NCI-H526 (cell line): ENCODE data around the gene MITF.
"Not testable (repeated sequence)": the region's sequence is repeated elsewhere in the genome, so short reads cannot be mapped to it uniquely, and the experiment has no call there.

Experiments
- DNase-seq, 2 experiments: peaks; one replicate each; lab custom pipeline; 2025; lab: John Stamatoyannopoulos, UW

The MITF gene

GRCh38 chr3:69791106-69791505 lies 51.8 kb downstream of the MITF start:
- no peak for DNase-seq

GRCh38 chr3:69791919-69792399 lies 52.7 kb downstream of the MITF start:
- DNase-seq, result peak in 1 of 2 experiments; percentile 1

DNA sequence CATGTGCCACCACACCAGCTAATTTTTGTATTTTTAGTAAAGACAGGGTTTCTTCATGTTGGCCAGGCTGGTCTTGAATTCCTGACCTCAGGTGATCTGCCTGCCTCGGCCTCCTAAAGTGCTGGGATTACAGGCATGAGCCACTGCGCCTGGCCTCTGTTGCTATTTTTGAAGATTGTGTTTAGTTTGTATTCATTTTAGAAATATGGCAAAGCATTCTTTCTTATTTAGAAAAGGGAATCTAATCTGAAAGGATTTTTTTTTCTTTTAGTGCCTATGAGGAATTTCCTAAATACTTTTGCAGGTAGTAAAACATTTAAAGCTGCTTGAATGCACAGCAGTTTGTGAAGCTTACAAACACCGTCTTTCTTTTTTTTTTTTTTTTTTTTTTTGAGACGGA lies 56.9 kb downstream of the MITF start:
- not testable (repeated sequence) for DNase-seq

- DNase-seq, result no peak
Observed at GRCh38 chr3:69803681-69804270, 64.5 kb downstream of the MITF start.

DNA sequence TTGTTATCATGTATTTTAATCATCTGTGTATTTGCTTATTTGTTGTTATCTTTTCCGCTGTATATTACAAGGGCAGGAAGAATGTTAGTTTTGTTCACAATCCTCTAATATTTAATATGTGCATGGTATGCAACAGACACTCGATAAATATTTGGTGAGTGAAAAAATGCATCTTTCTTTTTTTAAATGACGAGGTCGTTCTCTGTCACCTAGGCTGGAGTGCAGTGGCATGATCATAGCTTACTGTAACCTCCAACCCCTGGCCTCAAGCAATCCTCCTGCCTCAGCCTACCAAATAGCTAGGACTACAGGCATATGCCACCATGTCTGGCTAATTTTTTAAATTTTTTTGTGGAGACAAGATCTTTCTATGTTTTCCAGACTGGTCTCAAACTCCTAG lies 66.2 kb downstream of the MITF start:
- DNase-seq, result no peak

- no peak for DNase-seq
Observed at GRCh38 chr3:69806735-69807438, 67.6 kb downstream of the MITF start.

- no peak for DNase-seq
Observed at GRCh38 chr3:69807674-69808073, 68.4 kb downstream of the MITF start.

DNA sequence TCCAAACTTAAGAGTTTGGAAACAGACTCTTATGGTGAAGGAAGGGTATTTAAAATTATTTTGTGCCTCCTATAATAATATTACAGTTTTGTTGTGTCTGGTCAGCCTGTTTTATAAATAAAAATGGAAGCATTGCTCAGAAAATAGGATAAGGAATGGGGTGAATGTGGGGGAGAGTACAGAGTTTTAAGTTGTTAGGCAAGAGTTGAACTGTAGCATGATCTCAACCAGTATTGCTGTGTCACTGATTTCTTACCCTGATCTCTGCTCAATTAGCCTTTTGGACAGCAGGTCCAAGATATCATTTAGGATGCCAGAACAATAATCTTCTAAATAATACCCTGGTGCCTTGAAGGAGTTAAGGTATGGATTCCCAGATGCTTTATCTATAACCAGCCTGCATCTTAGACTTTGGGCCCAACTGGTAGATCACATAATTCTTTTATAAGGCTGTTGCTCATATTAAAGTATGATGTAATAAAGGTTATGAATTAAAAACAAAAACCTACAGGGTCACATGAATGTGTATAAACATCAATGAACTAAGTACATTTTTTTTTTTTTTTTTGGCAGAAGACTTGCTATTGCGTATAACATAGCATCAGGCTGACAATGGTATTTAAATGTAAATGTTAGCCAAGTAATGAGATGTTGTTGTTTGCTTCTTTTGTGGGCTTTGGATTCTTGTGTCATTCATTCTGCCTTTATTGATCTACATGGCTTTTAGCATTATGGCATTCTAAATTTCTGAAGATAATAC lies 70.0 kb downstream of the MITF start:
- DNase-seq, result no peak

GRCh38 chr3:69811452-69812401 lies 72.5 kb downstream of the MITF start:
- no peak for DNase-seq

- no peak for DNase-seq
Observed at GRCh38 chr3:69815970-69816369, 76.7 kb downstream of the MITF start.

GRCh38 chr3:69817988-69818387 lies 78.7 kb downstream of the MITF start:
- DNase-seq, result no peak

- DNase-seq, result no peak
Observed at GRCh38 chr3:69819282-69819681, 80.0 kb downstream of the MITF start.

DNA sequence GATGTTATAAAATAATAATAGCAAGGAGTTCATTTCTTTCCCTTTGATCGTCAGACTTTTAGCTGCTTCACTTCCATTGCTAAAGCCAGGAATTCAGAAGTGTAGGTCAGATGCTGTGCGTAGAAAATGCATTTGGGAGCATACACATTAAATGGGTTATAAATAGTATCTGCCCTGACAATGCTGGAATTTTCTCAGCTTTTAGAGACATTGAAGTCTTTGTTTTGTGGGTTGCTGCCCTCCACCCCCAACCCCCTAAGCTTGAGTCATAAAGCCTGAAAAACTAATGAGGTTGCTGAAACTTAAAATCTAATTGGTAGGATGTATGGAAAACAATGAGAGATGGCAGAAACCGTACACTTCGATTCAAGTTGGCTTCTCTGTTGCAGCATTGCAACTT lies 81.9 kb downstream of the MITF start:
- no peak for DNase-seq

DNA sequence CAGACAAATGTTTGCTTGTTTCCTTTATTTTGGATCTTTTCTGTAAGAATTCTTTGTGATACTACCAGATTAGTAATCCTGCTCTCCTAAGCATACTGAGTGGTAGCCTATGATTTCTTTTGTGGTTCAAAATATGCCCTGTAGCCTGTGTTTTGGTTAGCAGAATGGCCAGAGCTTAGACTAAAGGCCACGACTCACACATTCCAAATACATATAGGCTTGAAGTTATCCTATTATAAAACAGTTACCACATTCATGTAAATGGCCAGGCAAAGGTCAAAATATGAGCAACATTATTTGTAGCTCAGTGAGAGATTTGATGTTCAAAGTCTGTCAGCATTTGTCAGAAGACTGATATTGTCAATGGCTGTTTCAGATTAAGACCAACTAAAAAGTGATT lies 84.5 kb downstream of the MITF start:
- no peak for DNase-seq

- no peak for DNase-seq
Observed at GRCh38 chr3:69825446-69825845, 86.2 kb downstream of the MITF start.

GRCh38 chr3:69827127-69827526 lies 87.9 kb downstream of the MITF start:
- DNase-seq, result no peak

- DNase-seq, result no peak
Observed at GRCh38 chr3:69828817-69829216, 89.6 kb downstream of the MITF start.

- DNase-seq, result no peak
Observed at GRCh38 chr3:69830147-69830546, 90.9 kb downstream of the MITF start.

GRCh38 chr3:69831737-69832136 lies 92.5 kb downstream of the MITF start:
- DNase-seq, result no peak

DNA sequence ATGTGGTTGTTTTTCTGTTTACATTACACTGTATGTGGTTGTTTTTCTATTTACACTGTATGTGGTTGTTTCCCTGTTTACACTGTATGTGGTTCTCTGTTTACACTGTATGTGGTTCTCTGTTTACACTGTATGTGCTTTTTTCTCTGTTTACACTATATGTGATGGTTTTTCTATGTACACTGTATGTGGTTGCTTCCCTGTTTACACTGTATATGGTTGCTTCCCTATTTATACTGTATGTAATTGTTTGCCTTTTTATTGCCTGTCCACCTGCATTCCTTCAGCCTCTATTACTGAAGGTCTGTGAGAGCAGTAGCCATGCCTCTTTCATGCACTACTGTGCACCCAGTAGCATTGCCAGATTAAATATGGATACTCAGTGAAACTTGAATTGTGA lies 94.3 kb downstream of the MITF start:
- no peak for DNase-seq

DNA sequence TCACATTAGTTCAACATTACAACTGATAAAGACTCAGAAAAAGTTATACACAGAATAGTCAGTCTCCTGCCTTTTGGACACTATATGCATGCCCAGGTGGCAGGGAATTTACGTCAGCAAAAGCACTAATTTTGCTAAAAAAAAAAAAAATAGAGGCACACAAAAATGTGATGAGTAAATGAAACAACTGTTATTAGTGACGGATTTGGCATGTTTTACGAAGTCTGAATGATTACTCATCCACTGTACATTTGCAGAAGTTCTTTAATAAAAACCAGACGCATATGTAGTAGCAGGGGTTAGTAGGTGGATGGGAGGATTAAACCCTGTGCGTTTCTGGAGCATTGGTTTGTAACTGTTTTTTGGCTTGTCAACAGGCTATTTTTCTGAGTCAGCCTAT lies 99.0 kb downstream of the MITF start:
- DNase-seq, result no peak
